HG02678 (cell line): ENCODE measurements around the gene ZNF213.
"Not testable (repeated sequence)": the region's sequence is repeated elsewhere in the genome, so short reads cannot be mapped to it uniquely, and the experiment has no call there.

Experiments
- ATAC-seq: cut with Tn5 transposase; IDR thresholded peaks from one replicate; pipeline ENCODE4 v1.9.1; 2021; ENCODE audit warnings: mild to moderate bottlenecking, moderate library complexity; ENCODE audit not compliant: unreplicated experiment

Gene ZNF213

DNA sequence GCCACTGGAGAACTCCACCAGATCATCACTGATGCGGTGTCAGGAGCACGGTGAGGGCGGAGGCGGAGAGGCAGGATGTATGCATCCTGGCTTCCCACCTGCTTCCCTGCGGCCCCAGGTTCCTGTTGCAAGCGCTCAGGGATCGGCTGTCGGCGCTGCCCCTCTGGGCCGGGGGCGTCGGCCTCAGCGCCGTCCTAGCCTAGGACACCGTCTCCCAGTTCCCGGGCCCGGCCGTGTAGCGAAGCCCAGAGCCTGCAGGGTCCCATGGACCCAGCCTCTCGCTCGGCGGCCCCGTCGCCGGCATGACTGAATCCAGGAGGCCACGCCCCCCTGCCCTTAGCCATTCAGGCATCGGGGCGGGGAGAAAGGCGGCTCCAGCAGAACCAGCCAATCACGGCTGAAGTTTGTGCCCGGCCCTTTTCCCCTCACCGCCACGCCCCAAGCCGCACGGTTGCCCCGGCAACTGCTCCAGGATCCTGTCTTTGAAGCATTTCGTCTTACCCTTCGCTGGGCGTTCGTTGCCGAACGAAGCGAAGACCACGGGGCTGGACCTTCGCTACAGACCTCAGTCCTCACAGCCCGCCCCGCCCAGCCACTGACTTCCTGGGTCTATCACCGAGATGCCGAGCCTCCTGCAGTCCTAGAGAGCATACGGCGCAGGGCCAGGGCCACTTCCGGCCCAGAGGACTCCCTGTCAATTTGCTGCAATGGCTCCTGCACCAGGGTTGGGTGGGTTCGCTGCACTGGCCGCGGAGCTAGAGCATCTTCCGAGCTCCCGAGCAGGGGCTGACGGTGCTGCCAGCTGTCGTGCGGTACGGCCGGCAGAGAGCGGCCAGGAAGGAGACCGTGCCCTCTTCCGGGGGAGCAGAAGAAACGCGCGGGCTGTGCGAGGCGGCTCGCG, 10.6 kb upstream of the ZNF213 start:
- peak; percentile 88 for ATAC-seq

DNA sequence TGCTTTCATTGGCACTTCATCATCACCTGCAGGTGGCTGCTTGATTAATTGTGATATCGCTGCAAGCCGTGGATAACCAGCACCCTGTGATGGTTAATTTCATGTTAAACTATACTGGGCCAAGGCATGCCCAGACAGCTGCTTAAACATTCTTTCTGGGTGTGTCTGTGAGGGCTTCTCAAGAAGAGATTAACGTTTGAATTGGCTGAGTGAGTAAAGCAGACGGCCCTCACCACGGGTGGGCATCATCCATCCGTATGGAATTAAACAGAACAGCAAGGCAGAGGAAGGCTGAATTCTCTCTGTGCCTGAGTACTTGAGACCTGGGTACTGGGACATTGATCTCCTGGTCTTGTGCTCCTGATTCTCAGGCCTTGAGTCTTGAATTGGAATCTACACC, 7.1 kb upstream of the ZNF213 start:
- ATAC-seq, result no peak

DNA sequence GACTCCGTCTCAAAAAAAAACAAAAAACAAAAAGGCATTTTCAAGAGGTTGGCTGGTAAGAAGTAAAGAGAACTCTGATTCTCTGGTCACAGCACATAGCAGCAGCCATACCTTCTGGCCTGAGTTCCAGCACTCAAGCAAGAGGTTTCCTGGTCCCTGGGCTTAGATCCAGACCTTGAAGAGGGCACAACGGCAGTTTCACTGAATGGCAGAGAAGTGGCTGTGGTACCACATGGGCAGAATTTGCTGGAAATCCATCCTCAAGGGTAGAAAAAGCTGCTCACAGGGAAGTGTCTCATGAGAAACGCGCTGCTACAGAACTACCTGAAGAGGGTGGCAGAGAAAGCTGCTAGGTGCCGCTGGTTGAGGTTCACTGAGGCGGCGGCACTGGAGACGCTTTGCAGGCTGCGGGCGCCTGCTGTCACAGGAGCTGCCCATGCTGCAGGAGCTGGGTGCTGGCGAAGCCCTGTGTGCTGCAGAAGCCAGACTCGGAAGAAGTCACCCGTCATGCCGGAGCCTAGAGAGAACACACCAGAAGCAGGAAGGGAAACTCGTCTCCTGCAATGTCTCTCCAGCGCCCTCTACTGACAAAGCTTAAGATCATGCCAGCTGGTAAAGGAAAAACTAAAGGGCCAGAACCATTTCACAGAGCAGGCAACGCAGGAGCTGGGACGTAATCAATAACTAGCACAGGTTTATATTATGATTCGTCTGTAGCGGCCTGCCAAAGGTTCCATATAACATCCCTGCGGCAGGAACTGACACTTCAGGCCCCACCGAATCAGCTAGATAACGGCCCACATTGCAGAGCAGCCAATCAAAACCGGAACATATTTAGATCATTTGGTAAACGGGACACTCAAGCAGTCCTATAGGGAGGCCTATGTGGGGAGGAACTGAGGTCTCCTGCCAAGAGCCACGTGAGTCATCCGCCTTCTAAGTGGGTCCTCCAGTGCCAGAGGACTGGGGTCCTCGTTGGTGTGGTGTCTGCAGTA, 5.4 kb upstream of the ZNF213 start:
- ATAC-seq, result no peak

DNA sequence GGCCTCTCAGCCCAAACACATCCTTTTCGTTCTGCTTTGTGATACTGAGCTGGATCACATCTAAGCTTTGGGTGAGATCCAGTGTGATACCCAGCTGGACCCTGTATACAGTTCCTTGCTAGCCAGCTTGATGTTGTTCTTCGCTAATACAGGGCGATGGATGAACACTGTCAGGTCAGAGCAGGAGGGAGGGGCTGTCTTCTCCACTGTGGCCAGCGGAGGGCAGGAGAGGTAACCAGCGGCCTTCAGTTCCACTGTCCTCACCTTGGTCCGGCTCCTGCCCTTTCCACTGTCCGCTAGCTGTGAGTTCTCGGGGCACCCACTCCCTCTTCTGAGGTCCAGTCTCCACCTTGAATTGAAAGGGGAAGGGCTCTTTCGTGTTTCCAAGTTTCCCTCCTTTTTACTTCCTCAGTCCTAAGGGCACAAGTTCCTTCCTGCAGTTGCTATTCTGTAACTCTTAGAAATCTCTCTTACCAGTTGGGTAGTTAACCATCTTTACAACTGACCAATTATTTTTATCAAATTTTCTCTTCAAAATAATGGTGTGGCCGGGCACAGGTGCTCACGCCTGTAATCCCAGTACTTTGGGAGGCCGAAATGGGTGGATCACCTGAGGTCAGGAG, 3.0 kb upstream of the ZNF213 start:
- ATAC-seq, result no peak

DNA sequence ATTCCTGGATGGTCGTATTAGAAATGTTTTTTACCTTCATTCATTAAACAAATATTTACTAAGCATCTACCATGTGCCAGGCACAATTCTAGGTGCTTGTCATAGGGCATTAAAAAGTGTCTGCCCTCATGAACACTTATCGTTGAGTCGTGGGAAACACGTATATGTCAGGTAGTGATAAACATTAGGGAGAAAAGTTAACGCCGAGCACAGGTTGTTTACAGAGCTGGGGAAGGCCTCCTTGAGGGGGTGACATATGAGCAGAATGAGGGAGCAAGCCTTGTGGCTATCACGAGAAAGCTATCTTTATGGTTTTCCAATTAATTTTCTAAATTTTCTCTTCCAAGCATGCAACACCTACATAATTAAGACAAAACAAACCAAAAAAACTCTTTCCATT, 985 bp upstream of the ZNF213 start:
- no peak for ATAC-seq

DNA sequence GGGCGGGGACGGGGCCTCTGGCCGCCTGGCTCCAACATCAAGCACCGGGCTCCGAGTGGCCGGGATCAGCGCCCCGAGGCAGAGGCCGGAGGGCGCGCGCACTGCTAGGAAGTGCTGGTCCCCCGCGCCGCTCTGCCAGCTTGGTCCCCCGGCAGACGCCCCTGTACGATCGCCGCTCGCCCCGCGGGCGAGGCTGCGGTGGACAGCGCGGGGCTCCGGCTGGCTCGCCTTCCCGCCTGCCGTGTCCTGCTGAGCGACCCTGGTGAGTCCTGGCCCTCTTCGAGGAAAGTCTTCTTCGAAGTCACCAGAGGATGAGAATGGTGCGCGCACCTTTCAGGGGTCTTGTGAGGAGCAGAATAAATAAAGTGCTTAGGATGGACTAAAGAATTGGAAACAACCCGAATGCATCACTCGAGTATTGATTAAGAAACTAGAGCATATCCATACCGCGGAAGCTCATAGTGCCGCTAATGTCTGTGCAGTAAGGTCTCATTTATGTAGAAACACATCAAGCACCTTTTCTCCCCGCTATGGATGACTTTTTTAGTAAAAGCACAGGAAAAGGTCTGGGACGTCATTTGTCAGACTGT, 392 bp downstream of the ZNF213 start:
- ATAC-seq, result no peak

DNA sequence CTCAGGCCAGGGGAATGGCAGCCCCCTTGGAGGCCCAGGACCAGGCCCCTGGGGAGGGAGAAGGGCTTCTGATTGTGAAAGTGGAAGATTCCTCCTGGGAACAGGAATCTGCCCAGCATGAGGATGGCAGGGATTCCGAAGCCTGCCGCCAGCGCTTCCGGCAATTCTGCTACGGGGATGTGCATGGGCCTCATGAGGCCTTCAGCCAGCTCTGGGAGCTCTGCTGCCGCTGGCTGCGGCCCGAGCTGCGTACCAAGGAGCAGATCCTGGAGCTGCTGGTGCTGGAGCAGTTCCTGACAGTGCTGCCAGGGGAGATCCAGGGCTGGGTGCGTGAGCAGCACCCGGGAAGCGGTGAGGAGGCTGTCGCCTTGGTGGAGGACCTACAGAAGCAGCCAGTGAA, 2.4 kb downstream of the ZNF213 start:
- no peak for ATAC-seq

DNA sequence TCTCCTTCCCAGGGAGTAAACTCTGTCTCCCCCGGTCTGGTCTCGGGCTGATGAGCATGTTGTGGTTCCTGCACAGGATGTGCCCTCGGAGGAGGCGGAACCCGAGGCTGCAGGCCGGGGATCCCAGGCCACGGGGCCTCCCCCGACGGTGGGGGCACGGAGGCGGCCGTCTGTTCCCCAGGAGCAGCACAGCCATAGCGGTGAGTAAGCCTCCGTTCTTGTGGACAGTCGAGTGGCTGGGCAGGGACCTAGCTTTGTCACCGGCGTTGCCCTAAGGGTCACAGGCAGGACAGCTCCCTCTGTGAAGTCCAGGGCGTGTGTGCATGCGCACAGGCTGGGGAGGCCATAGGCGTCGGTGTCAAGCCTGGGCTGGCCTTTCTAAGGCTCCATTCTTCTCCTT, 3.5 kb downstream of the ZNF213 start:
- no peak for ATAC-seq

DNA sequence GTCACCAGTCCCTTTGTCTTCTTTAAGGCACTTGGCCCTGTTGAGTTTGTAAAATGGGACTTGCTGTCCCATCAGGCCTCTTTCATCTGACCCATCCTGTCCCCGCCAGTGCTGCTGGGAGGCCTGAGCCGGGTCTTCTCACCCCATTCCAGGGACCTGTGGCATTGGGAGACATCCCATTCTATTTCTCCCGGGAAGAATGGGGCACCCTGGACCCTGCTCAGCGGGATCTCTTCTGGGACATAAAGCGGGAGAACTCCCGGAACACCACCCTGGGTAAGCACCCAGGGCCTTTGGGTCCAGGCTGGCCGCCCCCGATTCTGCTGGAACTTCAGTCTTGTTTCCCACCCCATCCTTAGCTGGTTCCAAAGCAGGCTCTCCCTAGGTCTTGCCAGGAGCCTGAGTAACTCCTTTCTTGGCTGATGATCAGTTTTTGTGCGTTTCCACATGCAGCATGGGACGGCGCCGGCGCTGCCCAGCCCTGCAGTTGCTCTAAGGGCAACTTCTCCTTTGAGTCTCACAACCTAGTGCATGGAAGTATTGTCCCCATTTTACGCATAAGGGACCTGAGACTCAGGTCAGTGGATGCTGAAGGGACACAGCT, 4.1 kb downstream of the ZNF213 start:
- ATAC-seq, result no peak

DNA sequence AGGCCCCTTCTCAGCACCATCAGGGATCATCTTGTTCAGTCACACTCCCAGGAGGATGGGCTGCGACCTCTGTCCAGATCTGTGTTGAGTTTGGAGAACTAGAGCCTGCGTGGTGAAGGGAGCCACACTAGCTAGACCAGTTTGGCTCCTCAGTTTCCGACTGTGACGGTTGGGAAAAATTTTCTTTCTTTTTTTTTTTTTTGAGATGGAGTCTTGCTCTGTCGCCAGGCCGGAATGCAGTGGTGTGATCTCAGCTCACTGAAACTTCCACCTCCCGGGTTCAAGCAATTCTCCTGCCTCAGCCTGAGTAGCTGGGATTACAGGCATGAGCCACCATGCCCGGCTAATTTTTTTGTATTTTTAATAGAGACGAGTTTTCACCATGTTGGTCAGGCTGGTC, 4.7 kb downstream of the ZNF213 start:
- not testable (repeated sequence) for ATAC-seq

DNA sequence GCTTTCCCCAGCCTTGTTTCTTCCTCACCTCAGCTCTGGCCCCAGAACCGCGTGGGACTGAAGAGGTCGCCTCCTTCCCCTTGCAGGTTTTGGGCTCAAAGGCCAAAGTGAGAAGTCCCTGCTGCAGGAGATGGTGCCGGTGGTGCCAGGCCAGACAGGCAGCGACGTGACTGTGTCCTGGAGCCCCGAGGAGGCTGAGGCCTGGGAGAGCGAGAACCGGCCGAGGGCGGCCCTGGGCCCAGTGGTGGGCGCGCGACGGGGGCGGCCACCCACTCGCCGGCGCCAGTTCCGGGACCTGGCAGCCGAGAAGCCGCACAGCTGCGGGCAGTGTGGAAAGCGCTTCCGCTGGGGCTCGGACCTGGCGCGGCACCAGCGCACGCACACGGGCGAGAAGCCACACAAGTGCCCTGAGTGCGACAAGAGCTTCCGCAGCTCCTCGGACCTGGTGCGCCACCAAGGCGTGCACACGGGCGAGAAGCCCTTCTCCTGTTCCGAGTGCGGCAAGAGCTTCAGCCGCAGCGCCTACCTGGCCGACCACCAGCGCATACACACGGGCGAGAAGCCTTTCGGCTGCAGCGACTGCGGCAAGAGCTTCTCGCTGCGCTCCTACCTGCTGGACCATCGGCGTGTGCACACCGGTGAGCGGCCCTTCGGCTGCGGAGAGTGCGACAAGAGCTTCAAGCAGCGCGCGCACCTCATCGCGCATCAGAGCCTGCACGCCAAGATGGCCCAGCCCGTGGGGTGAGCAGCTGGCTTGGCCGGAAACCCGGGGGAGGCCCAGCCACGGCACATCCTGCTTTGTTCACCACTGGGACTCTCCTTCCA, 6.0 kb downstream of the ZNF213 start:
- no peak for ATAC-seq

DNA sequence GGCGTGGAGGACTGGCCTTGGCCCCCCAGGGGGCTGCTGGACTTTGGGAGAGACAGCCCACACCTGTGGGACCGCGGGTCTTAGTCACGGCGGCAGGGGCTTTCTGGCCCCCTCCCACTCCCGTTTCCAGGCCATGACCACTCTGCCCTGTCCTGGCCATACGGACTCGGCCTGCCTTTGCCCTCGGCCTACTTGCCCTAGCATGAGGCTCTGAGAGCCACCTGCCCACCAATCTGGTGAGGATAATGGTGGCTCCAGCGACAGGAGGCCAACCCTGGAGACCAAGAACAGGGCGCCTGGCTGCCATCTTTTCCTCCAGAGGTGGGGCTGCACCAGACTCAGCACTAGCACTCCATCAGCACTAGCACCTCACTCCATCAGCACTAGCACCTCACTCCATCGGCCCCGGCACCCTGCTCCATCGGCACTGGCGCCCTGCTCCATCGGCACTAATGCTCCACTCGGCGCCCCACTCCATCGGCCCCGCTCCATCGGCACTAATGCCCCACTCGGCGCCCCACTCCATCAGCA, 7.0 kb downstream of the ZNF213 start:
- no peak for ATAC-seq

DNA sequence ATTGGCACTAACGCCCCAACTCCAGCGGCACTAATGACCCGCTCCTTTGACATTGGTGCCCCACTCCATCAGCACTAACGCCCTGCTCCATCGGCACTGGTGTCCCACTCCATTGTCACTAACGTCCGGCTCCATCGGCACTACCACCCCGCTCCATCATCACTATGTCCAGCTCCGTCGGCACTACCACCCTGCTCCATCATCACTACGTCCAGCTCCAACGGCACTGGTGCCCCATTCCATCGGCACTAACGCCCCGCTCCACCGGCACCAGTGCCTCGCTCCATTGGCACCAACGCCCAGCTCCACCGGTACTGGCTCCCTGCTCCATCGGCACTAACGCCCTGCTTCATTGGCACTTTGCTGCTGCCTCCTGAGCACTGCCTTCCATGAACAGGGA, 7.5 kb downstream of the ZNF213 start:
- ATAC-seq, result no peak

DNA sequence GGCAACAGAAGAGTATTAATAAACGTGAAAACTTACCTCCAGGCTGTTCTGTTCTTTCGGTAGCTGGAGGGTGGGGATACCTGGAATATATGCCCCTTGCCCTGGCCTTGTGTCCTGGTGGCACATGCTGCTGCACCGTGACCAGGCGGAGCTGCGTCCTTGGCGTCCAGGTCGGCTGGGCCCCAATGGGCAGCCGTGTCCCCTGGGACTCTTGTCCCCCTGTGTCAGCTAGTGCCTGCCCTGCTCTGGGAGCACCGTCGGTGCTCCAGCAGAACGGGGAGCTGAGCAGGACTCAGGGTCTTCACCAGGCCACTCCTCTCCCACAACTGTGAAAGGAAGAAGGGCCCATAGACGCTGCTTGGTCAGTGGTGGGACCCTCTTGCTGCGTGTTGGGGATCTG, 7.9 kb downstream of the ZNF213 start:
- no peak for ATAC-seq

DNA sequence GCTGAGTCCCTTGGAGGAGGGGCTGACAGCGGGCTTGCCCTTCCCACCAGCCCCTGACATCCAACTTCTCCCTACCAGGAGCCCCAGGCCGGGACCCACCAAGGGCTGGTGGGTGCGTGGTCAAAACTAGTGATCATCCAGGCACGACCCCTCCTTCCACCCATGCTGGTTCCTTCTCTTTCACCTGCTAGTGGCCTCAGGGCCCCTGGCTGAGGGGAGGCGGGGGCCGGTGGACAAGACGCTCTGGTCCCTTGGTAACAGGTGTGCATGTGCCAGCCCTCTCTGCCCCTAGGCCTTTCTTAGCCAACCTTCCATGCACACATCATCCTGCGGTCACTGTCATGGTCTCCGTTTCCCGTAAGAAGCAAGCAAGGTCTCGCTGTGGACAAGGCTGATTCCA, 8.4 kb downstream of the ZNF213 start:
- no peak for ATAC-seq

DNA sequence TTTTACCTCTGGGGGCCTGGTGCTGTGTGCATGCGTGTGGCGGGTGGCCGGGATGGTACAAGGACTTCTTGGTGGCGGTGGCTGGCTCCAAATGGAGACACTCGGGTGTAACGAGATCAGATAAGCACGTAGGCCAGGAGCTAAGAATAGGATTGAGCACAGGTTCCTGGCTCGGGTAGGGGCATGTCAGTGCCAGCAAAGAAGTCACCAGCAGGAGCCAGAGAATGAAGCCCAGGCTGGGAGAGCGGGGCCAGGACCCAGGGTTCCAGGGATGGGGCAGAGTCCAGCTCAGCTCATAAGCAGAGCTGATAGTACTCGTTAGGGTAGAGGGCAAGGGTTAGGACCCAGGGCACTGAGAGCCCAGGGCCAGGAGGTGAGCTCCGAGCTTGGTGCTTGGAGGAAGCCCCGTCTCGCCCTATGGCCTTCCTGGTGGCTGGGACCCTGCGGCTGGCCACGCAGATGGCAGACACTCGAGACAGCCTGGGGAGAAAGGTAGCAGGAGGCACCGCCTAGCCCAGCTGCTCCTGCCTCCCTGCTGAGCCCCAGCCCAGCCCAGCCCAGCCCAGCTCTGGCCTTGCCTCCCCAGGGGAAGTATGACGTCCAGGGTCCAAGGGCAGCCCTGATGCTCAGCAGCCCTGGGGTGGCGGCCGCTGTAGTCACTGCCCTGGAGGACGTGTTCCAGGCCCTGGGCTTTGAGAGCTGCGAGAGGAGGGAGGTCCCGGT, 8.9 kb downstream of the ZNF213 start:
- ATAC-seq, result no peak

DNA sequence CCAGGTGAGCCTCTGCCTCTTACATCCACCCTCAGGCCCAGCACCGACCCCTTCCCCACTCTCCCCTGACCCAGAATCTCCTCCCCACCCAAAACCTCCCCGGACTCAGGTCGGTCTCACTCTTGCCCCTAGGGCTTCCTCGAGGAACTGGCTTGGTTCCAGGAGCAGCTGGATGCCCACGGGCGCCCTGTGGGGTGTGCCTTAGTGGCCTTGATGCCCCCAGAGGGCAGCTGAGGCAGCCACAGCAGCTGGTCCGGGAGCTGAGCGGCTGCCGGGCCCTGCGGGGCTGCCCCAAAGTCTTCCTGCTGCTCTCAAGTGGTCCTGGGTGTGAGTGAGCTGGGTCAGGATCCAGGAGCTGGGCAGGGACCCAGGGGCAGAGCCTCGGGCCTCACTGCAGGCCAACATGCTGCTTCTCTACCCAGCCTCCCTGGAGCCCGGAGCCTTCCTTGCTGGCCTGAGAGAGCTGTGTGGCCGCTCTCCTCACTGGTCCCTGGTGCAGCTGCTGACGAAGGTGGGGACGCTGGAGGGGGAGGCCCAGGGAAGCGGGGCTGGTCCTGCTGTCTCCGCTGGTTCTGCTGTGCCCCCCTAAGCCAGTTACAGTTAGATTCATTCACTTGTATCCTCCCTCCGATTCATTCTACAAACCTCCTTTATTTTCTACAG, 9.6 kb downstream of the ZNF213 start:
- ATAC-seq, result no peak

DNA sequence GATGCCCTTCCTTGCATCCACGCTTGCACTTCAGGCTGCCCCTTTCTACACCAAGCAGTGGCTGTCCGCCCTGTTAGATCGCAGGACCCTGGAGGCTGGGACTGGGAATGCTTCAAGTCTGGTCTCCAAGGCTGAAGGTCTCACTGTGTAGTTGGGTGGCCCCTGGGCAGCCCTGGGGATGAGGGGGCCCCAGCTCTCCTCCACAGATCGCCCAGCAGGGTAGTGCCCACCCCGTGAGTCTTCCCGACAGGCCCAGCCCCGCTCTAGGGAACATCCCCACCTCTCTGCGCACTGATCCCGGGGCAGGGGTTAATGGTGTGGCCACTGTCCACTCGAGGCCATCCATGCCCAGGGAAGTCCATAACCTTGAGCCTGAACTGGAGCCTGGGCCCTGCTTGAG, 10.3 kb downstream of the ZNF213 start:
- ATAC-seq, result no peak
